Heart right ventricle (tissue), 16 donors: ENCODE measurements around the gene CASR. TPM values are rescaled to one million over a fixed set of nuclear protein-coding genes. Genes with fewer than 3 reads are reported as not detected.

Experiments
- ATAC-seq, 8 donors: fragments of 200-7000 bp; cut with Tn5 transposase; one replicate each; pipeline ENCODE4 v1.9.1; 2020; ENCODE audit warnings: mild to moderate bottlenecking in 8 of 8, moderate library complexity in 8 of 8, moderate number of reproducible peaks in 1 of 8
- DNase-seq, 2 donors: peaks; one replicate each; pipeline ENCODE4 v3.0.0-alpha.2; 2020
- H3K27ac ChIP-seq, 10 donors: fragments of 200-600 bp; sonication (generic) in 2 of 10; one replicate each; pipeline versions ENCODE4 v1.5.0 to v1.8.0; 2020 to 2022; ENCODE audit warnings: mild to moderate bottlenecking in 3 of 10
- H3K27me3 ChIP-seq, 7 donors: fragments of 200-600 bp; one replicate each; pipeline ENCODE4 v1.8.0; 2021 to 2022; ENCODE audit warnings: mild to moderate bottlenecking in 2 of 7
- H3K36me3 ChIP-seq, 9 donors: fragments of 200-600 bp; sonication (generic) in 1 of 9; one replicate each; pipeline versions ENCODE4 v1.5.0 to v1.8.0; 2020 to 2022; ENCODE audit warnings: mild to moderate bottlenecking in 2 of 9
- H3K4me1 ChIP-seq, 9 donors: fragments of 200-600 bp; sonication (generic) in 1 of 9; one replicate each; pipeline versions ENCODE4 v1.5.0 to v1.8.0; 2020 to 2022; ENCODE audit warnings: mild to moderate bottlenecking in 4 of 9
- H3K4me3 ChIP-seq, 10 donors: fragments of 200-600 bp; sonication (generic) in 2 of 10; one replicate each; pipeline versions ENCODE4 v1.5.0 to v1.8.0; 2020 to 2022; ENCODE audit warnings: mild to moderate bottlenecking in 7 of 10, moderate library complexity in 2 of 10
- H3K9me3 ChIP-seq, 11 donors: fragments of 200-600 bp in 10 of 11; sonication (generic) in 2 of 11; one replicate each; pipeline versions ENCODE4 v1.5.0 to v1.8.0; 2013 to 2022; ENCODE audit warnings: mild to moderate bottlenecking in 2 of 11, control low read depth in 1 of 11, moderate library complexity in 1 of 11
- WGBS, 2 donors: extraction: QIAGEN DNeasy Blood & Tissue Kit; methylation state at CpG; one replicate each; pipeline ENCODE4 v1.1.7; 2013; ENCODE audit warnings: inconsistent platforms in 1 of 2; 5-methylcytosine and 5-hydroxymethylcytosine counted together
- intact Hi-C, 10 donors: fragments of 100-400 bp; cut with DNase I; formaldehyde crosslinking; loops; one replicate each; pipeline versions ENCODE4 v1.11.1 to v1.14.2; 2022
- polyA plus RNA-seq, 2 donors: library from polyadenylated mRNA; stranded (reverse); fragments of 200-250 nt; gene quantifications; one replicate each; pipeline ENCODE4 v1.2.3, GENCODE V29; 2013
- total RNA-seq, 10 donors: library from RNA; stranded (reverse); fragmentation: NEBNext Ultra II Directional in 3 of 10; extraction: Animal tissue kit (Norgen Biotek cat#: 25700) in 3 of 10; gene quantifications; one replicate each; pipeline versions ENCODE4 v1.2.1 to v1.2.4, GENCODE V29; 2021 to 2023
- TF ChIP-seq, protein P1 (sequence below), 9 donors: fragments of 200-600 bp; sonication (generic) in 2 of 9; IDR thresholded peaks; one replicate each; pipeline versions ENCODE4 v1.5.0 to v1.8.0; 2021 to 2022; ENCODE audit warnings: antibody characterized with exemption in 9 of 9, mild to moderate bottlenecking in 5 of 9, moderate library complexity in 1 of 9
- donor health status: Arrhythmogenic right ventricular cardiomyopathy.
- donor health status: ischemic (EF 13 %, LVEDD 7.1; RV severe dilation, severe dysfunction).
- donor health status: healthy with polysubstance abuse.
- donor health status: DM: no; HTN: yes; CAD: no.
- donor health status: DM: no; HTN: no; CAD: no.
- donor health status: ischemic (EF 25% LVEDD 6.9; RV normal size, moderate dysfunction).
- donor health status: ischemic (EF 25% LVEDD 5.7; RV mildly dilated, moderate dysfunction).
- donor health status: healthy.
- donor health status: DM: yes; HTN: yes; CAD: no.
- donor health status: Ischemic cardiomyopathy.
- donor health status: ischemic (EF 35%, LVEDD 5.7; RV mildly dilated, moderate dysfunction).
- donor health status: nonischemic (EF 11% LVEDD 7.7; RV severe dilation, severe dysfunction).
- donor health status: DM: yes; HTN: yes; CAD: no.
- donor health status: PGD.
- donor health status: ischemic (EF 29% LVEDD 5.4; RV normal size, mild dysfunction).
- donor health status: nonischemic (EF 23%, LVEDD 6.1; RV moderate dilation, normal function).

CASR gene
- total and polyA plus RNA-seq, 12 donors: not detected

DNA sequence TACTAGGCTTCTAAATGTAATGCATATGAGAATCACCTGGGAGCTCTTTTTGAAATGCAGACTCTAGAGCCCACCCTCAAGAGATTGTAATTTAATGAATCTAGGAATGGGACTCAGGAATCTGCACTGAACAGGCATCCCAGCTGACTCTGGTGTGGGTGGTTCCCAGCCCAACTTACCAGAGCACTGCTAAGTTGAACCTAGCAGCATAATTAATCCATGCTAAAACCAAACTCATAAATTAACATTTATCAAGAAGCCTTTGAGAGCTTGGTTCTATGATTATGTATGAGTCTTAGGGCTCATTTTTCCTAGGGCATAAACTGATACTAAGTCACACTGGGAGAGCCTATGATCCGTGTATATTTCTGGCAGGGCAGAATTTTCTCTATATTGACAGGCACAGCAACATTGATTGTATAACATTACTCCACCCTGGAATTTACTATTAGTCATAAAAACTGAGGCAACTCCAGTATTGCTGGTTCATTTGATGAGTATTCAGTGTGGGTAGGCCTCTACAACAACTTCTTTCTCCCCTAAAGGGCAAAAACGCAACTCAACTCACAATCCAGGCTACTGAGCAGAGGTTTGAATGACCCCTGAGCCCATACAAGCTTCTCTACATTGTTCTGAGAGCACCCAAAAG lies 130.9 kb downstream of the CASR start:
- DNase-seq (no peak), ATAC-seq (no peak)
- no peak overlapping the region for H3K27ac ChIP-seq
- peaks cover 0 to 19% (median 11%) of the 10 kb centered on the region in 7 donors for H3K27me3 ChIP-seq
- H3K9me3 ChIP-seq: peaks cover 0 to 6% (median 0%) of the 10 kb centered on the region in 11 donors
- 75 to 89% methylated on average over 2 of the region's 2 CpGs for WGBS, 2 donors
- H3K4me3 ChIP-seq: no peak overlapping the region
- no peaks in the 10 kb centered on the region for H3K36me3 ChIP-seq
- TF ChIP-seq, protein P1, sequence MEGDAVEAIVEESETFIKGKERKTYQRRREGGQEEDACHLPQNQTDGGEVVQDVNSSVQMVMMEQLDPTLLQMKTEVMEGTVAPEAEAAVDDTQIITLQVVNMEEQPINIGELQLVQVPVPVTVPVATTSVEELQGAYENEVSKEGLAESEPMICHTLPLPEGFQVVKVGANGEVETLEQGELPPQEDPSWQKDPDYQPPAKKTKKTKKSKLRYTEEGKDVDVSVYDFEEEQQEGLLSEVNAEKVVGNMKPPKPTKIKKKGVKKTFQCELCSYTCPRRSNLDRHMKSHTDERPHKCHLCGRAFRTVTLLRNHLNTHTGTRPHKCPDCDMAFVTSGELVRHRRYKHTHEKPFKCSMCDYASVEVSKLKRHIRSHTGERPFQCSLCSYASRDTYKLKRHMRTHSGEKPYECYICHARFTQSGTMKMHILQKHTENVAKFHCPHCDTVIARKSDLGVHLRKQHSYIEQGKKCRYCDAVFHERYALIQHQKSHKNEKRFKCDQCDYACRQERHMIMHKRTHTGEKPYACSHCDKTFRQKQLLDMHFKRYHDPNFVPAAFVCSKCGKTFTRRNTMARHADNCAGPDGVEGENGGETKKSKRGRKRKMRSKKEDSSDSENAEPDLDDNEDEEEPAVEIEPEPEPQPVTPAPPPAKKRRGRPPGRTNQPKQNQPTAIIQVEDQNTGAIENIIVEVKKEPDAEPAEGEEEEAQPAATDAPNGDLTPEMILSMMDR (IDR thresholded peaks at IDR 0.05): no peak
- peaks cover 0 to 8% (median 0%) of the 10 kb centered on the region in 9 donors for H3K4me1 ChIP-seq
- intact Hi-C loops: no loop called here

DNA sequence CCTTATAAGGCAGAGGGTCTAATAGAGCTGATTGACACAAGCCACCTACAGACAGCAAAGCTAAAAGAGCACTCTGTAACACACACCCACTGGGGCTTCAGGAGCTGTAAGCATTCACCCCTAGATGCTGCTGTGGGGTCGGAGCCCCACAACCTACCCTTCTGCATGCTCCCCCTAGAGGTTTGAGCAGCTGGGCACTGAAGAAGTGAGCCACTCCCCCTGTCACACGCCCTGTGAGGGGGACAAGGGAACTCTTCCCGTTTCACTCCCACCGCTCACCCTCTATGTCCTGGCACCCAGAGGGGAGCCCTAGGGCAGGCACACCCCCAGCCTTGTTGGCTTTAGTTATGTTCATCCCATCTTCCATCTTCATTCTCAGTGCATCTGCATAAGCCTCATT lies 132.2 kb downstream of the CASR start:
- H3K4me1 ChIP-seq: peaks cover 0 to 8% (median 0%) of the 10 kb centered on the region in 9 donors
- H3K4me3 ChIP-seq: no peak overlapping the region
- H3K9me3 ChIP-seq: peaks cover 0 to 19% (median 5%) of the 10 kb centered on the region in 11 donors
- intact Hi-C loops: no loop called here
- 30 to 31% methylated on average over 4 of the region's 4 CpGs for WGBS, 2 donors
- H3K27ac ChIP-seq: no peak overlapping the region
- ATAC-seq (no peak), DNase-seq (no peak)
- peaks cover 0 to 19% (median 11%) of the 10 kb centered on the region in 7 donors for H3K27me3 ChIP-seq
- TF ChIP-seq, protein P1 (IDR thresholded peaks at IDR 0.05): no peak
- H3K36me3 ChIP-seq: no peaks in the 10 kb centered on the region

DNA sequence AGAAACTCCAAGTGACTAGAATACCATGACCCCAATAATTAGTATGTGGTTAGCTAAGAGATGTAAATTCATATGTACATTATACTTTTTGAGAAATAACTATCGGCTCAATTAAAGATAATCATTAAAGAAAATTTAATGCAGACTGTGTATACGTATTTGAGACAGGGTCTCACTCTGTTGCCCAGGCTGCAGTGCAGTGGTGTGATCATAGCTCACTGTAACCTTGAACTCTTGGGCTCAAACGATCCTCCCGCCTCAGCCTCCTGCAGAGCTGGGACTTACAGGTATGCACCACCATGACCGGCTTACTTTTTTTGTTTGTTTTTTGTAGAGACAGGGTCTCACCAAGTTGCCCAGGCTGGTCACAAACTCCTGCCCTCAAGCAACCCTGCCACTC lies 132.9 kb downstream of the CASR start:
- DNase-seq: no peak
- WGBS, 2 donors: 70 to 78% methylated on average over 5 of the region's 5 CpGs
- TF ChIP-seq, protein P1 (IDR thresholded peaks at IDR 0.05): no peak
- Histone ChIP-seq H3K4me3 (no peak overlapping the region), H3K27ac (no peak overlapping the region), H3K9me3 (peaks cover 0 to 21% (median 6%) of the 10 kb centered on the region in 11 donors), H3K36me3 (no peaks in the 10 kb centered on the region), H3K27me3 (peaks cover 0 to 19% (median 11%) of the 10 kb centered on the region in 7 donors), H3K4me1 (peaks cover 0 to 8% (median 0%) of the 10 kb centered on the region in 9 donors)
- no peak for ATAC-seq
- intact Hi-C loops: no loop called here

DNA sequence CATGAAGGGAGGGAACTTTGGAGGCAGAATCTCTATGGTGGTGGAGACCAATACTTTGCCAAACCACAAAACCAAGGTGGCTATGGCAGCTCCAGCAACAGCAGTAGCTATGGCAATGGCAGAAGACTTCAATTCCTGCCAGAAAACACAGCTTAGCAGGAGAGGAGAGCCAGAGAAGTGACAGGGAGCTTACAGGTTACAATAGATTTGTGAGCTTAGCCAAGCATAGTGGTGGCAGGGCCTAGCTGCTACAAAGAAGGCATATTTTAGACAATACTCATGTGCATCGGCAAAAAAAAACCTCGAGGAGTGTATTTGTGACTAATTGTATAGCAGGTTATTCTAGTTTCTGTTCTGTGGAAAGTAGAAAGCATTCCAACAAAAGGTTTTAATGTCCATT lies 135.2 kb downstream of the CASR start:
- Histone ChIP-seq H3K4me1 (no peaks in the 10 kb centered on the region), H3K9me3 (peaks cover 0 to 21% (median 6%) of the 10 kb centered on the region in 11 donors), H3K27ac (no peak overlapping the region), H3K36me3 (no peaks in the 10 kb centered on the region), H3K4me3 (no peak overlapping the region), H3K27me3 (peaks cover 0 to 19% (median 11%) of the 10 kb centered on the region in 7 donors)
- TF ChIP-seq, protein P1 (IDR thresholded peaks at IDR 0.05): no peak
- intact Hi-C loops: no loop called here
- ATAC-seq (no peak), DNase-seq (no peak)
- WGBS, 2 donors: 91 to 94% methylated on average over 2 of the region's 2 CpGs
